Naive thymus-derived CD8-positive, alpha-beta T cell (primary cell): ENCODE measurements around the gene PLAU. TPM values are rescaled to one million over a fixed set of nuclear protein-coding genes. Genes with fewer than 3 reads are reported as not detected.
A peak's percentile ranks its signal among the peaks of the same experiment; 100 is the strongest.

ENCODE experiments used
- ATAC-seq, 2 donors: fragments of 150-1000 bp; cut with Tn5 transposase in 1 of 2; sonication (Bioruptor Pico), chemical (Tn5 transposase) in 1 of 2; 1 replicate in 1 of 2; 2 replicates in 1 of 2; pipeline ENCODE4 v1.10.0; 2021; ENCODE audit warnings: mild to moderate bottlenecking in 2 of 2, moderate library complexity in 2 of 2
- POLR2A ChIA-PET: fragments of 350-600 bp; sonication (Branson Sonifier 250); formaldehyde crosslinking; loops from one replicate; lab custom pipeline; 2021; ENCODE audit warnings: antibody characterized with exemption; lab: Charles Lee
- DNase-seq, 10 donors: peaks; one replicate each; pipeline versions ENCODE4 v3.0.0 to v3.0.0-alpha.2; 2020 to 2022
- H3K27ac Mint-ChIP-seq, 10 donors: one replicate each; pipeline ENCODE4 v1.8.0; 2020 to 2022; ENCODE audit warnings: mild to moderate bottlenecking in 10 of 10, mixed read lengths in 10 of 10, moderate library complexity in 4 of 10, inconsistent platforms in 1 of 10
- H3K27me3 Mint-ChIP-seq, 5 donors: one replicate each; pipeline ENCODE4 v1.8.0; 2021 to 2022; ENCODE audit warnings: mixed read lengths in 5 of 5
- H3K36me3 Mint-ChIP-seq, 3 donors: one replicate each; pipeline ENCODE4 v1.8.0; 2020 to 2022; ENCODE audit warnings: mixed read lengths in 3 of 3, mild to moderate bottlenecking in 2 of 3, inconsistent platforms in 1 of 3
- H3K4me1 Mint-ChIP-seq, 4 donors: one replicate each; pipeline ENCODE4 v1.8.0; 2021 to 2022; ENCODE audit warnings: mixed read lengths in 4 of 4
- H3K4me3 Mint-ChIP-seq, 10 donors: one replicate each; pipeline ENCODE4 v1.8.0; 2020 to 2022; ENCODE audit warnings: mild to moderate bottlenecking in 10 of 10, mixed read lengths in 10 of 10, moderate library complexity in 6 of 10, inconsistent platforms in 1 of 10
- H3K9me3 Mint-ChIP-seq, 9 donors: one replicate each; pipeline ENCODE4 v1.8.0; 2020 to 2022; ENCODE audit warnings: mixed read lengths in 9 of 9, mild to moderate bottlenecking in 3 of 9, inconsistent platforms in 1 of 9, moderate library complexity in 1 of 9
- polyA plus RNA-seq, 3 donors: library from polyadenylated mRNA; unstranded; fragments of 300-500 nt; fragmentation: Illumina TruSeq; gene quantifications; one replicate each; pipeline ENCODE4 v1.2.3, GENCODE V29; 2021
- total RNA-seq, 8 experiments: library from RNA in 2 of 8; stranded (reverse) in 2 of 8; gene quantifications; one replicate each; pipeline ENCODE4 v1.2.3 and lab custom pipeline; 2021 to 2026

PLAU gene
- total and polyA plus RNA-seq, 5 experiments from 2014 or later, result 0.26 to 0.30 TPM; not detected in 3

DNA sequence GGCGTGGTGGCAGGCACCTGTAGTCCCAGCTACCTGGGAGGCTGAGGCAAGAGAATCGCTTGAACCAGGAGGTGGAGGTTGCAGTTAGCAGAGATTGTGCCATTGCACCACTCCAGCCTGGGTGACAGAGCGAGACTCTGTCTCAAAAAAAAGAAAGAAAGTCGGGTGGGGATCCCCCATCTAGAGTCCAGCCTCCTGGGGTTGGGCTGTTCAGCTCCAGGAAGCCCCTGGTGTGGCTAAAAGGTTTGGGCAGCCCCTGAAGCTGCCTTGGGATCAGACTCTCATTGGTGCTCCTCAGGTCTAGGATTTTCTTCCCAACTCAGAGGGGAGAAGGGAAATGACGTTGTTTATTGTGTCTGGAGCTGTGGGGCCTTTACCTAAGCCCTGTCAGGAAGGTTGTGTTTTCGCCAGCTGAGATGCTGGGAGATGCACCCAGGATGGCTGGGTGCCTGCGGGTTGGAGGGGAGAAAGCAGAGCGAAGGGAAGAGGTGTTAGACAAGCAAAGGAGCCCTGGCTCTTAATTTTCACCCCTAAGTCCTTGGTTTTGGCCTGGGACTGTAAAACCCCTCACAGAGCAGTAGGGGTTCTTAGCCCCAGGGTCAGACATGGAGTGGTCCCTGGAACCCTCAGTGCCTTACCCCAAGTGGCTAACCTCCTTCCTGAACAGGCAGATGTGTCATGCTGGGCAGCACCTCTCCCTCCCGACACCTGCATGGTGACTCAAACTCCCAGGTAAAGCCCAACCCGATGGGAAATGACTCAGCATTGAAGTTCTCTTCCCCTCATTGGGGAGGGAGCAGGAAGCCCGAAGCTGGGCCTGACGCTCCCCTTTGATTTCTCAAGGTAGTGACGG lies 21.1 kb downstream of the PLAU start:
- no peak overlapping the region for H3K27ac Mint-ChIP-seq
- POLR2A ChIA-PET, result interaction anchor here (1.0 kb wide), 1 partner anchor 13 kb away, joined by 3 read pairs; no protein-coding TSS in a partner anchor
- DNase-seq (peak in 3 of 10 donors; percentile 28 to 68 (median 43)), ATAC-seq (peak; percentile 52 to 84)
- H3K36me3 Mint-ChIP-seq, result no peaks in the 10 kb centered on the region
- H3K27me3 Mint-ChIP-seq, result peaks cover 5 to 48% (median 19%) of the 10 kb centered on the region in 5 donors
- peaks cover 5 to 14% (median 9%) of the 10 kb centered on the region in 4 donors for H3K4me1 Mint-ChIP-seq
- no peaks in the 10 kb centered on the region for H3K9me3 Mint-ChIP-seq
- H3K4me3 Mint-ChIP-seq, result no peak overlapping the region

DNA sequence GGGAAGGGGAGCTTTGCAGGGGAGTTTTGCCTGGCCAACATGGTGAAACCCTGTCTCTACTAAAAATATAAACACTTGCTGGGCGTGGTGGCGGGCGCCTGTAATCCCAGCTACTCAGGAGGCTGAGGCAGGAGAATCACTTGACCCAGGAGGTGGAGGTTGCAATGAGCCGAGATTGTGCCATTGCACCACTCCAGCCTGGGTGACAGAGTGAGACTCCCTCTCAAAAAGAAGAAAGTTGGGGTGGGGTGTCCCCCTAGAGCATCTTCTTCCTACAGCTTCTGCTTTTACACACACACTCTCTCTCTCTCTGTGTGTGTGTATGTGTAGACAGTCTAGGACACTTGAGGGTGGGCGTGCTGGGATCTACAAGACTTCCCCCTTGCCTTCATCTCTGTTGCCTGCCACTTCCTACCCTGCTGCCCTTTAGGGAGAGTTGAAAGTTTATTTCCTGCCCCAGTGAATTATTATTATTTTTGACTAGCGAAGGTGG lies 21.7 kb downstream of the PLAU start:
- DNase-seq (no peak), ATAC-seq (peak in 1 of 2 donors; percentile 12)
- H3K27me3 Mint-ChIP-seq, result peaks cover 2 to 46% (median 17%) of the 10 kb centered on the region in 5 donors
- POLR2A ChIA-PET, result interaction anchor here (1.0 kb wide), 1 partner anchor 13 kb away, joined by 3 read pairs; no protein-coding TSS in a partner anchor
- H3K4me3 Mint-ChIP-seq, result no peak overlapping the region
- H3K27ac Mint-ChIP-seq, result no peak overlapping the region
- peaks cover 6 to 14% (median 9%) of the 10 kb centered on the region in 4 donors for H3K4me1 Mint-ChIP-seq
- no peaks in the 10 kb centered on the region for H3K36me3 Mint-ChIP-seq
- H3K9me3 Mint-ChIP-seq, result no peaks in the 10 kb centered on the region

DNA sequence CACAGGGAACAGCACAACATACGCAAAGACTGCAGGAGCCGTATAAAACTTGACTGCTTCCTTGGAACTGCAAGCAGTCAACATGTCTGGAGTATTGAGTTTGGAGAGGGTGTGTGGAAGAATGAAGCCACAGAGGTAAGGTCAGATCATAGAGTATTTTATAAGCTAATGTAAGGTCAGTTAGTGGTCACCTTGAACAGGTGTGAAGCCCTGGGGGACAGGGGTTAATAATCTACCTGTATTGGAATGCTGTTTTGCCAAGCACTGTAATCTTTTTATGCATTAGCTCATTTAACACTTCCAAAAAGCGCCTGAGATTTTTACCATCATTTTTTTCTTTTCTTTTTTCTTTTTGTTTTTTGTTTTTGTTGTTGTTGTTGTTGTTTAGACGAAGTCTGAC lies 23.1 kb downstream of the PLAU start:
- Mint-ChIP-seq H3K36me3 (no peaks in the 10 kb centered on the region), H3K27ac (no peak overlapping the region), H3K27me3 (peaks cover 1 to 39% (median 10%) of the 10 kb centered on the region in 5 donors), H3K4me1 (peaks cover 6 to 14% (median 9%) of the 10 kb centered on the region in 4 donors), H3K4me3 (no peak overlapping the region), H3K9me3 (no peaks in the 10 kb centered on the region)
- ATAC-seq (no peak), DNase-seq (no peak)
- POLR2A ChIA-PET, result no interaction called here

DNA sequence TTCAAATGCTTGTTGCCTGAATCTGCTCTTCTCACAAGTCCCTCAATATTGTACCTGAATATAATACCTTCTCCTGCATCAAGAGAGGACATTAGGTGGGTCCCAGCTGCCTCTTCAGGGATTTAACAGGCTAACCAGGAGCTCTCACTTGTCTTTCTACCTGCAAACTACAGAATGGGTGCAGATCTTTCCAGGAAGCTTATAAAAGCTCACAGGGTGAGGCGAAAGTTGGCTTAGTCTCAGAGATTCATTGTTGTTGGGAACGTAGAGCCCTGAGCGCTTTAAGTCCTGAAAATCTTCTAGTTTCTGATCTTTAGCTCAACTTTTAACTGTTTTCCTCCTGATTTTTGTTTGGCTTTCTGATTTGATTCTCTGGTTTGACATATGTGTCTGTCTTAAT lies 25.0 kb downstream of the PLAU start:
- POLR2A ChIA-PET, result no interaction called here
- Mint-ChIP-seq H3K36me3 (no peaks in the 10 kb centered on the region), H3K4me3 (no peak overlapping the region), H3K27ac (no peak overlapping the region), H3K9me3 (no peaks in the 10 kb centered on the region), H3K4me1 (peaks cover 9 to 17% (median 13%) of the 10 kb centered on the region in 4 donors), H3K27me3 (peaks cover 0 to 26% (median 2%) of the 10 kb centered on the region in 5 donors)
- no peak for DNase-seq
- ATAC-seq, result no peak

DNA sequence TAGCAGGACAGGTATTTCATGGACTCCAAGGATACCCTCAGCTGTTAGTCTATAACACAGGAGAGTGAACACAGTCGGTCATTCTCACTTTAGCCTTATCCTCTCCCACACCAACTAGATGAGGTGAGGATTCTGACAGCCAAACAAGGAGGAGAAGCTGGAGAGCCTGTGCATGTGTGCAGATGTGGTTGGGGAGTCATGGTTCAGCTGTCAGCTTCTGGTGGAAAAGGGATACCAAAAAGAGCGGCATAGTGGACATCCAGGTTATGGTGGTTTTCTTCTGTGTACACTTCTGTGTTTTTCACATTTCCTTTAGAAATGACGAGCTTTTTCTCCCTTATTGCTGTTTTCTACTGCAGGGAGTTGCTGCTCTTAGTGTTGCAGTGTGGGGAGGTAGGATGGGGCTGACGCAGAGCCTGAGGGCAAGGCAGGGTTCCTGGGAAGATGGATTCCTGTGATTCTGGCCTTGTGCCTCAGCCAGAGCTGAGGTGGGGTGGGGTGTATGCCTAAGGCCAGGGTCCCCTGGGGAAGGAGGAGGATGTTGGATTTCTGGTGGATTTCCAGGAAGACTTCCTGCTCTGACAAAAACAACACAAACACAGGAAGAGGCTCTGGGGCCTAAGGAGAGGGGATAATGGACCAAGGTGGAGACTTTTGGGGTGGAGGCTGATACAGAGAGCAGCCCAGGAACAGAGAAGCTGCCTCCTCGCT lies 26.6 kb downstream of the PLAU start:
- peak overlapping the region in 1 of 10 donors; percentile 15 for H3K27ac Mint-ChIP-seq
- no peak for ATAC-seq
- no peaks in the 10 kb centered on the region for H3K9me3 Mint-ChIP-seq
- H3K4me3 Mint-ChIP-seq, result no peak overlapping the region
- H3K4me1 Mint-ChIP-seq, result peaks cover 5 to 12% (median 9%) of the 10 kb centered on the region in 4 donors
- POLR2A ChIA-PET, result interaction anchor here (0.7 to 0.9 kb wide), 2 partner anchors 21 to 51 kb away, joined by 3 to 6 read pairs; no protein-coding TSS in a partner anchor
- peaks cover 1 to 29% (median 4%) of the 10 kb centered on the region in 5 donors for H3K27me3 Mint-ChIP-seq
- no peaks in the 10 kb centered on the region for H3K36me3 Mint-ChIP-seq
- DNase-seq, result no peak

DNA sequence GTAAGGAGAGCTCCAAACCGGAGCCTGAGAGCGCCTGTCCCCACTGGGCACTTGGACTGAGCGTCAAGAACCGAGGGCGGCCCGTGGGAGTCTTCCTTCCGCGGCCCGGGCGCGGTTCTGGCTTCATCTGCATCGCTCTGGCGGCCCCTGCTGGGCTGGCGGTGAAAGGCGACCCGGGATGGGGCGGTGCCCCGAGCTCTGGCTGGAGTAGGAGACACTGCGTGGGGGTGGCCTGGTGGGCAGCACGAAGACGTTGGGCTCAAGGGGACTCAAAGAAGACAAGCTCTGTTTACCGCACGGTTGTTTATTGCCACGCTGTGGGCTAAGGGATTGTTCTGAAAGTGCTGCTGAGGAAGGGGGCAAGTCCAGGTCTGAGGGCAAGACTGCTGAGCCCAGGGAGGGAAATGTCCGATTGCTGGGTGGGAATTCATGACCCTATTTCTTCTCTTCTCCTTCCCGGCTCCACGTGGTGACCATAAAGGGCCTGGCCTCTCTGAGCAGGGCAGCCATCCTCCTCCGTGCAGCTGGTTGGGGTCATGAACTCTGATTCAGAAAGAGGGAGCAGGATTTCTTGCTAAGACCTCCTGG lies 29.8 kb downstream of the PLAU start:
- POLR2A ChIA-PET, result interaction anchor here (0.6 to 1.9 kb wide), 7 partner anchors 16 to 77 kb away, joined by 3 to 6 read pairs (median 5); no protein-coding TSS in a partner anchor
- peak overlapping the region in 2 of 10 donors; percentile 29 to 38 for H3K27ac Mint-ChIP-seq
- peaks cover 4 to 9% (median 7%) of the 10 kb centered on the region in 4 donors for H3K4me1 Mint-ChIP-seq
- peak overlapping the region; percentile 17 to 65 (median 38) for H3K4me3 Mint-ChIP-seq
- H3K9me3 Mint-ChIP-seq, result no peaks in the 10 kb centered on the region
- DNase-seq, result peak; percentile 66 to 89 (median 78)
- peak; percentile 99 to 100 for ATAC-seq
- H3K27me3 Mint-ChIP-seq, result peaks cover 1 to 18% (median 4%) of the 10 kb centered on the region in 5 donors
- H3K36me3 Mint-ChIP-seq, result no peaks in the 10 kb centered on the region

DNA sequence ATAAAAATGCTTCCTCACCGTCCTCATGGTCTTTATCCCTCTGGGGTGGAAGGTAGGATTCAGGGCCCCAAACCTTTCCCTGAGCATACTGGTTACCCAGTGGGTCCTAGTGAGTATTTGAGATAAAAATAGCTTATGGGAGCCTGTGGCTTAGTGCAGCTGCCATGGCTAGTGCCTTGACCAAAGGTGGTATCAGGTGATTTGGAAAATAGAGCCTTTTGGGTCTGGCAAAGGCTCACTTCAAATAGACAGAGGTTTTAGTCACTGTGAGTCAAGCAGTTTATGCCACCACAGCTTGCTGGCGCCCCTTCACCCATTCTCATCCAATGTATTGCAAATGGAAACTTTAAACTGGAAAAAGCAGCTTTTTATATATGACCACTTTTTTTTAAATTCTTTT lies 30.4 kb downstream of the PLAU start:
- Mint-ChIP-seq H3K27me3 (peaks cover 0 to 18% (median 4%) of the 10 kb centered on the region in 5 donors), H3K9me3 (no peaks in the 10 kb centered on the region), H3K4me1 (peaks cover 4 to 9% (median 7%) of the 10 kb centered on the region in 4 donors), H3K27ac (peak overlapping the region in 1 of 10 donors; percentile 38), H3K36me3 (no peaks in the 10 kb centered on the region), H3K4me3 (peak overlapping the region in 1 of 10 donors; percentile 25)
- POLR2A ChIA-PET, result interaction anchor here (1.0 to 1.9 kb wide), 5 partner anchors 15 to 62 kb away, joined by 3 to 6 read pairs (median 5); no protein-coding TSS in a partner anchor
- DNase-seq (no peak), ATAC-seq (no peak)

DNA sequence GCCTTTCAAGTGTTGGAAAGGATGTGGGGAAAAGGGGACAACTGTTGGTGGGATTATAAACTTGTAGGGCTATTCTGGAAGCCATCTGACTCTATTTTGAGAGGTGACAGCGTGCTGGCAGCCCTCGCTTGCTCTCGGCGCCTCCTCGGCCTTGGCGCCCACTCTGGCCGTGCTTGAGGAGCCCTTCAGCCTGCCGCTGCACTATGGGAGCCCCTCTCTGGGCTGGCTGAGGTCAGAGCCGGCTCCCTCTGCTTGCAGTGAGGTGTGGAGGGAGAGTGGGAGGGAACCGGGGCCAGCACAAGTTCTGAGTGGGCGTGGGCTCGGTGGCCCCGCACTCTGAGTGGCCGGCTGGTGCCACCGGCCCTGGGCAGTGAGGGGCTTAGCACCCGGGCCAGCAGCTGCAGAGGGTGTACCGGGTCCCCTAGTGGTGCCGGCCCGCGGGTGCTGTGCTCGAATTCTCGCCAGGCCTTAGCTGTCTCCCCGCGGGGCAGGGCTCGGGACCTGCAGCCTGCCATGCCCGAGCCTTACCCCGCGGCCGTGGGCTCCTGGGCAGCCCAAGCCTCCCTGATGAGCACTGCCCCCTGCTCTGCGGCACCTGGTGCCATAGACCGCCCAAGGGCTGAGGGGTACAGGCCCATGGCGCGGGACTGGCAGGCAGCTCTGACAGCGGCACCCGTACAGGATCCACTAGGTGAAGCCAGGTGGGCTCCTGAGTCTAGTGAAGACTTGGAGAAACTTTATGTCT lies 33.6 kb downstream of the PLAU start:
- DNase-seq, result no peak
- Mint-ChIP-seq H3K27ac (no peak overlapping the region), H3K27me3 (peaks cover 0 to 10% (median 4%) of the 10 kb centered on the region in 5 donors), H3K4me1 (peaks cover 4 to 9% (median 6%) of the 10 kb centered on the region in 4 donors), H3K36me3 (no peaks in the 10 kb centered on the region), H3K4me3 (no peak overlapping the region), H3K9me3 (no peaks in the 10 kb centered on the region)
- ATAC-seq, result no peak
- POLR2A ChIA-PET, result interaction anchor here (1.1 kb wide), 1 partner anchor 12 kb away, joined by 3 read pairs; no protein-coding TSS in a partner anchor

DNA sequence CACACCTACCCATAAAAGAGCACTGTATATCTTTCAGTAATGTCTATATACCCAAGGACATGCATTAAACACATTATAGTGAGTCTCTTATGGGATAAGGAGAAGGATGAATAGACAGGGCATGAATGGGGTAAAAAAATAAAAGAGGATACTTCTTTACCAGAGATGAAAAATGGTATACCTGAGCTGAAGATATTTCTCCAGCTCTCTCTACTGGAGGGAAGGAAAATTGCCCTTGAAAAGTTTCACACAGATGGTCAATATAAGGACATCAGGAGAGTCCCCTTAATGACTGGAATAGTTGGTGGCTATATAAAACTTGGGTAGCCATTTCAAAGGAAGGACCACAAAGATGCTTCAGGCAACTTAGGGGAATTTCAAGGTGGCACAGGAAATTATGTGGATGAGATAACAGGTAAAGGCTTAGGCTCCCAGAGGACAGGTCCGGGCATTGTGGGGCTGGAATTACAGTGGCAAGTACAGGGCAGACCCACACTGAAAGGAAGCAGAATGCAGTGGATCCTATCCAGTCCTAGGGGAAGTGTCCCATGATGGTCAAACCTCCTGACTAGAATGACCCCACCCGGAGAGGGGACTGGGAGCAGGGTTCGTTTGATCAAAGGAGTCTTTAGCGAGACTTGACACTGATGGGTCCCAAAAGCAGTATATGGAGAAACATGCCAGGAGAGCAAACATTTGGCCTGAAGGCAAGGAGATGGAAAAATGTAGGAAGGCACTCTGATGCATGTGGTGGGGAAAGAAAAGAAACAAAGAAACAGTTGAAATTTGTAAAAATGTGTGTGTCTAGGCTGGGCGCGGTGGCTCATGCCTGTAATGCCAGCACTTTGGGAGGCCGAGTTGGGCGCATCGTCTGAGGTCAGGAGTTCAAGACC lies 35.6 kb downstream of the PLAU start:
- H3K4me1 Mint-ChIP-seq, result no peaks in the 10 kb centered on the region
- H3K27me3 Mint-ChIP-seq, result peaks cover 0 to 4% (median 0%) of the 10 kb centered on the region in 5 donors
- POLR2A ChIA-PET, result no interaction called here
- ATAC-seq (no peak), DNase-seq (no peak)
- no peaks in the 10 kb centered on the region for H3K9me3 Mint-ChIP-seq
- H3K4me3 Mint-ChIP-seq, result no peak overlapping the region
- no peaks in the 10 kb centered on the region for H3K36me3 Mint-ChIP-seq
- H3K27ac Mint-ChIP-seq, result no peak overlapping the region

DNA sequence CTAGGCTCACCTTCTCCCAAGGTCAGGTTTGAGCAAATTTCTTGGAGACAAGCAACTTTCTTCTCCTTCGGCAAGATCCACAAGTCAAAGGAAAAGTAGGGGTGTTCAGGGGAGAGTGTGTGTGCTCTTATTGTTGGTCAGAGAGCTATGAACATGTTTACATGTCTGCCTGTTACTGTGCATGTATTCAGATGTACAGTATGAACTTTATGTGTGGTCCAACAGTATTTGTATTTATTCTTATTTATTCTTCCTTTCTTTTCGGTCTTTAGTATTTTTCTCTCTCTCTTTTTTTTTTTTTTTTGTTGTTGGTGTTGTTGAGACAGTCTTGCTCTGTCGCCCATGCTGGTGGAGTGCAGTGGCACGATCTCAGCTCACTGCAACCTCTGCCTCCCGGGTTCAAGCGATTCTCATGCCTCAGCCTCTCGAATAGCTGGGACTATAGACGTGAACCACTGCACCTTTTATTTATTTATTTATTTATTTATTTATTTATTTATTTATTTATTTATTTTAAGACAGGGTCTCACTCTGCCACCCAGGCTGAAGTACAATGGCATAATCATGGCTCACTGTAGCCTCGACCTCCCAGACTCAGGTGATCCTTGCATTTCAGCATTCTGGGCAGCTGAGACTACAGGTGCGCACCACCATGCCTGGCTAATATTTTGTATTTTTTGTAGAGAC lies 38.2 kb downstream of the PLAU start:
- H3K36me3 Mint-ChIP-seq, result no peaks in the 10 kb centered on the region
- no peak for DNase-seq
- H3K27me3 Mint-ChIP-seq, result no peaks in the 10 kb centered on the region
- peaks cover 0 to 6% (median 1%) of the 10 kb centered on the region in 4 donors for H3K4me1 Mint-ChIP-seq
- POLR2A ChIA-PET, result no interaction called here
- H3K4me3 Mint-ChIP-seq, result no peak overlapping the region
- no peak for ATAC-seq
- H3K27ac Mint-ChIP-seq, result no peak overlapping the region
- no peaks in the 10 kb centered on the region for H3K9me3 Mint-ChIP-seq
